Measurements from ENCODE around the gene NEUROG2.

NEUROG2 gene

GRCh38 chr4:112516066-112516470 lies at the start of gene NEUROG2:
NEUROG2 (minus strand) TSS chr4:112516180; CDS start chr4:112515475, 705 bp downstream.
- no peak for TF ChIP-seq CTCF (conservative IDR thresholded peaks at IDR 0.05; ENCODE audit: low read depth, low read length)
- DNase-seq (ENCODE audit: low read depth): no peak
- H3K4me3 ChIP-seq (ENCODE audit: low read length): peak within 1 kb of the TSS; percentile 46

GRCh38 chr4:112564706-112565270 lies 48.8 kb upstream of the NEUROG2 start:
- no peak overlapping the region for H3K4me3 ChIP-seq (ENCODE audit: low read length)
- DNase-seq (ENCODE audit: low read depth): no peak
- no peak for TF ChIP-seq CTCF (conservative IDR thresholded peaks at IDR 0.05; ENCODE audit: low read depth, low read length)

- no peak for TF ChIP-seq CTCF (conservative IDR thresholded peaks at IDR 0.05; ENCODE audit: low read depth, low read length)
- peak; percentile 97 for DNase-seq (ENCODE audit: low read depth)
- H3K4me3 ChIP-seq (ENCODE audit: low read length): no peak overlapping the region
Measured at GRCh38 chr4:112563431-112564200, 47.6 kb upstream of the NEUROG2 start.

- DNase-seq (ENCODE audit: low read depth): no peak
- no peak overlapping the region for H3K4me3 ChIP-seq (ENCODE audit: low read length)
- TF ChIP-seq CTCF (conservative IDR thresholded peaks at IDR 0.05; ENCODE audit: low read depth, low read length): no peak
Measured at GRCh38 chr4:112562254-112562879, 46.4 kb upstream of the NEUROG2 start.

- H3K4me3 ChIP-seq (ENCODE audit: low read length): no peak overlapping the region
- DNase-seq (ENCODE audit: low read depth): no peak
- no peak for TF ChIP-seq CTCF (conservative IDR thresholded peaks at IDR 0.05; ENCODE audit: low read depth, low read length)
Measured at GRCh38 chr4:112560084-112560483, 44.1 kb upstream of the NEUROG2 start.

GRCh38 chr4:112559053-112559452 lies 43.1 kb upstream of the NEUROG2 start:
- DNase-seq (ENCODE audit: low read depth): no peak
- H3K4me3 ChIP-seq (ENCODE audit: low read length): no peak overlapping the region
- TF ChIP-seq CTCF (conservative IDR thresholded peaks at IDR 0.05; ENCODE audit: low read depth, low read length): no peak
